ENCODE data around the gene ANKRD63. TPM values are rescaled to one million over a fixed set of nuclear protein-coding genes. Genes with fewer than 3 reads are reported as not detected.

The ANKRD63 gene
- total and polyA plus RNA-seq, 2 of the 13 experiments (the other 11 are each of a cell fraction or from before 2014, with no cell fraction given): not detected

- TF ChIP-seq HIC2 (CRISPR knock-in tag; IDR thresholded peaks at IDR 0.05; ENCODE audit: low read depth) (no peak), MAFG (CRISPR knock-in tag; IDR thresholded peaks at IDR 0.05) (no peak), ZNF761 (CRISPR knock-in tag; conservative IDR thresholded peaks at IDR 0.05) (no peak), DZIP1 (CRISPR knock-in tag; IDR thresholded peaks at IDR 0.05) (no peak), ZNF75D (CRISPR knock-in tag; IDR thresholded peaks at IDR 0.05; ENCODE audit: borderline replicate concordance) (no peak), ARID5B (CRISPR knock-in tag; IDR thresholded peaks at IDR 0.05) (peak; percentile 29; the same call in 1 of the 2 replicates), TFE3 (CRISPR knock-in tag; IDR thresholded peaks at IDR 0.05) (no peak), MTERF4 (CRISPR knock-in tag; IDR thresholded peaks at IDR 0.05) (no peak), ZNF598 (CRISPR knock-in tag; IDR thresholded peaks at IDR 0.05; ENCODE audit: borderline replicate concordance) (no peak), ZNF749 (CRISPR knock-in tag; IDR thresholded peaks at IDR 0.05; ENCODE audit: borderline replicate concordance) (no peak), ZNF547 (CRISPR knock-in tag; IDR thresholded peaks at IDR 0.05) (no peak), IKZF4 (CRISPR knock-in tag; IDR thresholded peaks at IDR 0.05; ENCODE audit: borderline replicate concordance, low read depth, not compliant biosample characterization) (no peak), TRAFD1 (CRISPR knock-in tag; IDR thresholded peaks at IDR 0.05; ENCODE audit: borderline replicate concordance) (no peak)
These were observed 3.3 kb downstream of the ANKRD63 start (continued) for GRCh38 chr15:40279437-40280141.
